GM12801 (cell line): ENCODE data around the gene ZFPM1.

Source experiments
- CTCF ChIP-seq: IDR thresholded peaks from one replicate; pipeline ENCODE4 v1.5.1; 2011; ENCODE audit warnings: control low read depth; ENCODE audit not compliant: insufficient read length; ENCODE audit errors: extremely low read depth

Gene ZFPM1

GRCh38 chr16:88432753-88433152 is 20.3 kb upstream of the ZFPM1 start:
- TF ChIP-seq CTCF: no peak

DNA sequence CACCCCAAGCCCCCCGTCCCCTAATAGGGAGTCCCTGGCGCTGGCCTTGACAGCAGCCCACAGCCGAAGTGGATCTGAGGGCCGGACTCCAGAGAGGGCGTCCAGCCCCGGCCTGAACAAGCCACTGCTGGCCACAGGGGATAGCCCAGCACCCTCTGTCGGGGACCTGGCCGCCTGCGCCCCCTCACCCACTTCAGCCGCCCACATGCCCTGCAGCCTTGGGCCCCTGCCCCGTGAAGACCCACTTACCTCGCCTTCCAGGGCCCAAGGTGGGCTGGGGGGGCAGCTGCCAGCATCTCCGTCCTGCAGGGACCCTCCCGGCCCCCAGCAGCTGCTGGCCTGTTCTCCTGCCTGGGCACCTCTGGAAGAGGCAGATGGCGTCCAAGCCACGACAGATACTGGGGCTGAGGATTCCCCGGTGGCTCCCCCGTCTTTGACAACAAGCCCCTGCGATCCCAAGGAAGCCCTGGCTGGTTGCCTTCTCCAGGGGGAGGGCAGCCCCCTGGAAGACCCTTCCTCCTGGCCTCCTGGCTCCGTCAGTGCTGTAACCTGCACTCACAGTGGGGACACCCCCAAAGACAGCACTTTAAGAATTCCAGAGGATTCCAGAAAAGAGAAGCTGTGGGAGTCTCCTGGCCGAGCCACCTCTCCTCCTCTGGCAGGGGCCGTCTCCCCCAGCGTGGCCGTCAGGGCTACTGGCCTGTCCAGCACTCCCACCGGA is 19.3 kb upstream of the ZFPM1 start:
- TF ChIP-seq CTCF: no peak

DNA sequence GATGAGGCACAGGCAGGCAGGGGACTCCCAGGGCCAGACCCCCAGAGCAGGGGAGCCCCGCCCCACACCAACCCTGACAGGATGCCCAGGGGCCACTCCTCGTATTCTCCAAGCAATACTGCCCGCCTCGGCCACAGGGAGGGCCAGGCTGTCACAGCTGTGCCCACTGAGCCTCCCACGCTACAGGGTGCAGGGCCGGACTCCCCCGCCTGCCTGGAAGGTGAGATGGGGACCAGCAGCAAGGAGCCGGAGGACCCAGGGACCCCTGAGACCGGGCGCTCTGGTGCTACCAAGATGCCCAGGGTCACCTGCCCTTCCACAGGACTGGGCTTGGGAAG is 18.8 kb upstream of the ZFPM1 start:
- no peak for TF ChIP-seq CTCF

- no peak for TF ChIP-seq CTCF
Measured at GRCh38 chr16:88434746-88435145, 18.3 kb upstream of the ZFPM1 start.

GRCh38 chr16:88435437-88436355 is 17.4 kb upstream of the ZFPM1 start:
- no peak for TF ChIP-seq CTCF

- no peak for TF ChIP-seq CTCF
Measured at GRCh38 chr16:88436796-88437195, 16.3 kb upstream of the ZFPM1 start.

DNA sequence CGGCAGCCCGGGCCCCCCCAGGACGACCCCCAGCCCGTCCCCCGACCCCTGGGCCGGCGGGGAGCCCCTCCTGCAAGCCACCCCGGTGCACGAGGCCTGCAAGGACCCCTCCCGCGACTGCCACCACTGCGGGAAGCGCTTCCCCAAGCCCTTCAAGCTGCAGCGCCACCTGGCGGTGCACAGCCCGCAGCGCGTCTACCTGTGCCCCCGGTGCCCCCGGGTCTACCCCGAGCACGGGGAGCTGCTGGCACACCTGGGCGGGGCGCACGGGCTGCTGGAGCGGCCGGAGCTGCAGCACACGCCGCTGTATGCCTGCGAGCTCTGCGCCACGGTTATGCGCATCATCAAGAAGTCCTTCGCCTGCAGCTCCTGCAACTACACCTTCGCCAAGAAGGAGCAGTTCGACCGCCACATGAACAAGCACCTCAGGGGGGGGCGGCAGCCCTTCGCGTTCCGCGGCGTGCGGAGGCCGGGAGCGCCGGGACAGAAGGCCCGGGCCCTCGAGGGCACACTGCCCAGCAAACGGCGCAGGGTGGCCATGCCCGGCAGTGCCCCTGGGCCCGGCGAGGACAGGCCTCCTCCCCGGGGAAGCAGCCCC is 15.6 kb upstream of the ZFPM1 start:
- TF ChIP-seq CTCF: no peak
